Stimulated activated CD4-positive, alpha-beta T cell treated with anti-CD3 and anti-CD28 coated beads, Interleukin-12 subunit alpha, Interleukin-12 subunit beta, amount 100 ng/mL, for 24 hours (primary cell): ENCODE results near the gene CALHM2.

Experiments
- DNase-seq, 2 experiments: peaks; one replicate each; pipeline ENCODE4 v3.0.0-alpha.2; 2020; ENCODE audit warnings: low read depth in 2 of 2

Gene CALHM2

GRCh38 chr10:103451091-103451813 lies 918 bp downstream of the CALHM2 start:
- DNase-seq, result peak in 1 of 2 experiments; percentile 22

- DNase-seq, result no peak
Observed at GRCh38 chr10:103450201-103450695, 1.9 kb downstream of the CALHM2 start.

GRCh38 chr10:103449208-103450144 lies 2.7 kb downstream of the CALHM2 start:
- DNase-seq, result no peak

GRCh38 chr10:103448746-103449145 lies 3.4 kb downstream of the CALHM2 start:
- DNase-seq, result no peak

GRCh38 chr10:103447187-103447586 lies 5.0 kb downstream of the CALHM2 start:
- DNase-seq, result no peak

- DNase-seq, result no peak
Observed at GRCh38 chr10:103445767-103446567, 6.2 kb downstream of the CALHM2 start.

- no peak for DNase-seq
Observed at GRCh38 chr10:103445366-103445765, 6.8 kb downstream of the CALHM2 start.

GRCh38 chr10:103444478-103444877 lies 7.7 kb downstream of the CALHM2 start:
- DNase-seq, result no peak

GRCh38 chr10:103443475-103444185 lies 8.5 kb downstream of the CALHM2 start:
- no peak for DNase-seq

GRCh38 chr10:103442031-103442461 lies 10.1 kb downstream of the CALHM2 start:
- DNase-seq, result no peak

GRCh38 chr10:103441611-103442010 lies 10.6 kb downstream of the CALHM2 start:
- DNase-seq, result no peak

- no peak for DNase-seq
Observed at GRCh38 chr10:103441206-103441605, 11.0 kb downstream of the CALHM2 start.

GRCh38 chr10:103440416-103440815 lies 11.8 kb downstream of the CALHM2 start:
- DNase-seq, result no peak

- no peak for DNase-seq
Observed at GRCh38 chr10:103439776-103440175, 12.4 kb downstream of the CALHM2 start.

- DNase-seq, result no peak
Observed at GRCh38 chr10:103433858-103434257, 18.3 kb downstream of the CALHM2 start.

- no peak for DNase-seq
Observed at GRCh38 chr10:103431902-103432301, 20.3 kb downstream of the CALHM2 start.

GRCh38 chr10:103429647-103430046 lies 22.5 kb downstream of the CALHM2 start:
- no peak for DNase-seq

- DNase-seq, result no peak
Observed at GRCh38 chr10:103428989-103429643, 23.1 kb downstream of the CALHM2 start.

- DNase-seq, result no peak
Observed at GRCh38 chr10:103427866-103428265, 24.3 kb downstream of the CALHM2 start.

GRCh38 chr10:103423748-103424147 lies 28.4 kb downstream of the CALHM2 start:
- DNase-seq, result no peak

GRCh38 chr10:103419101-103419500 lies 33.1 kb downstream of the CALHM2 start:
- no peak for DNase-seq
